Parathyroid adenoma (tissue), 2 donors: Measurements from ENCODE around the gene LRP2BP.

ENCODE experiments used
- H2AFZ ChIP-seq: fragments of 300-600 bp; sonication (generic); one replicate; pipeline ENCODE4 v1.7.0; 2017; ENCODE audit warnings: antibody characterized with exemption, mild to moderate bottlenecking
- H3K27ac ChIP-seq: fragments of 300-600 bp; sonication (generic); one replicate; pipeline ENCODE4 v1.7.0; 2017
- H3K27me3 ChIP-seq: fragments of 300-600 bp; sonication (generic); one replicate; pipeline ENCODE4 v1.7.0; 2017; ENCODE audit warnings: low read length; ENCODE audit not compliant: control insufficient read depth, insufficient read depth
- H3K36me3 ChIP-seq: fragments of 300-600 bp; sonication (generic); one replicate; pipeline ENCODE4 v1.7.0; 2017; ENCODE audit warnings: low read length; ENCODE audit not compliant: control insufficient read depth, insufficient read depth
- H3K4me1 ChIP-seq: fragments of 300-600 bp; sonication (generic); one replicate; pipeline ENCODE4 v1.7.0; 2017; ENCODE audit warnings: control low read depth
- H3K4me2 ChIP-seq: fragments of 300-600 bp; sonication (generic); one replicate; pipeline ENCODE4 v1.7.0; 2017; ENCODE audit warnings: low read length
- H3K4me3 ChIP-seq: fragments of 300-600 bp; sonication (generic); one replicate; pipeline ENCODE4 v1.7.0; 2017; ENCODE audit warnings: low read depth, low read length
- H3K79me2 ChIP-seq: fragments of 300-600 bp; sonication (generic); one replicate; pipeline ENCODE4 v1.7.0; 2017; ENCODE audit warnings: control low read depth
- H3K9ac ChIP-seq: fragments of 300-600 bp; sonication (generic); one replicate; pipeline ENCODE4 v1.7.0; 2017; ENCODE audit warnings: mild to moderate bottlenecking
- H3K9me3 ChIP-seq: fragments of 300-600 bp; sonication (generic); one replicate; pipeline ENCODE4 v1.7.0; 2017; ENCODE audit warnings: low read length; ENCODE audit not compliant: control insufficient read depth
- CTCF ChIP-seq: fragments of 300-600 bp; sonication (generic); IDR thresholded peaks from one replicate; pipeline ENCODE4 v1.7.0; 2017; ENCODE audit warnings: antibody characterized with exemption, mild to moderate bottlenecking
- donor health status: primary hyperparathyroidism.

Gene LRP2BP

GRCh38 chr4:185429660-185430059 lies 33.9 kb upstream of the LRP2BP start:
- H3K4me1 ChIP-seq, result peaks cover 2% of the 10 kb centered on the region
- H3K27me3 ChIP-seq, result no peaks in the 10 kb centered on the region
- peaks cover 8% of the 10 kb centered on the region for H3K79me2 ChIP-seq
- no peaks in the 10 kb centered on the region for H3K9me3 ChIP-seq
- no peak overlapping the region for H3K4me2 ChIP-seq
- TF ChIP-seq CTCF, result no peak
- H3K36me3 ChIP-seq, result no peaks in the 10 kb centered on the region
- no peak overlapping the region for H2AFZ ChIP-seq
- H3K4me3 ChIP-seq, result no peak overlapping the region
- no peak overlapping the region for H3K9ac ChIP-seq
- no peak overlapping the region for H3K27ac ChIP-seq

GRCh38 chr4:185426960-185427688 lies 31.4 kb upstream of the LRP2BP start:
- H3K4me3 ChIP-seq, result no peak overlapping the region
- no peaks in the 10 kb centered on the region for H3K27me3 ChIP-seq
- H3K9ac ChIP-seq, result no peak overlapping the region
- peaks cover 10% of the 10 kb centered on the region for H3K79me2 ChIP-seq
- no peak overlapping the region for H2AFZ ChIP-seq
- no peak overlapping the region for H3K27ac ChIP-seq
- TF ChIP-seq CTCF, result no peak
- no peaks in the 10 kb centered on the region for H3K9me3 ChIP-seq
- no peak overlapping the region for H3K4me2 ChIP-seq
- H3K4me1 ChIP-seq, result peaks cover 3% of the 10 kb centered on the region
- no peaks in the 10 kb centered on the region for H3K36me3 ChIP-seq

GRCh38 chr4:185425647-185426352 lies 30.1 kb upstream of the LRP2BP start, which contains the start of gene UFSP2:
UFSP2 (minus strand) TSS chr4:185425964; CDS start chr4:185425868, 96 bp downstream.
- Histone ChIP-seq H3K27me3 (no peaks in the 10 kb centered on the region), H3K4me2 (peak within 1 kb of the TSS; percentile 83), H3K79me2 (peaks cover 10% of the 10 kb centered on the region), H3K27ac (peak within 1 kb of the TSS; percentile 97), H3K4me3 (peak within 1 kb of the TSS; percentile 98), H3K36me3 (no peaks in the 10 kb centered on the region), H3K9me3 (no peaks in the 10 kb centered on the region), H3K4me1 (peaks cover 3% of the 10 kb centered on the region), H2AFZ (peak within 1 kb of the TSS; percentile 94), H3K9ac (peak within 1 kb of the TSS; percentile 87)
- no peak for TF ChIP-seq CTCF

- Histone ChIP-seq H3K9ac (peak overlapping the region; percentile 87), H3K36me3 (no peaks in the 10 kb centered on the region), H3K27ac (peak overlapping the region; percentile 97), H2AFZ (peak overlapping the region; percentile 94), H3K4me2 (peak overlapping the region; percentile 83), H3K4me1 (peaks cover 3% of the 10 kb centered on the region), H3K4me3 (peak overlapping the region; percentile 98), H3K79me2 (peaks cover 10% of the 10 kb centered on the region), H3K9me3 (no peaks in the 10 kb centered on the region), H3K27me3 (no peaks in the 10 kb centered on the region)
- TF ChIP-seq CTCF, result no peak
Observed at GRCh38 chr4:185424905-185425646, 29.4 kb upstream of the LRP2BP start.
